Measurements from ENCODE around the gene METTL25.

METTL25 gene

DNA sequence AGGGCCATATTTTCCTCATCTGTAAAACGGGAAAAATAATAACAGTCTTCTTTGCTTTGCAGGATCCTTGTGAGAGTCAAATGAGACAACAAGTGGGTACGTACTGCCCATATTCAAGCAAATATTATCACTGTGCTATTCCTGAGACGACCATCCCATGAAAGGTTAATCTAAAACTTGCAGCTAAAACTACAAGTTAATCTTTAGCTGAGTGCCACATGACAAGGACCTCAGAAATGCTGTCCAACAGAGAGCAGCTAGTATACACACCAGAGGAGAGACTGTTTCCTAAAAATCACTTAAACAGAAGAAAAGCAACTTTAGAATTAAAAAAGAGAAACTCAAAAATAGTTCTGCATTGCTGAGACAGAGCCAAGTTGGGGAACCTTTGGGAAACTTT, 165.7 kb downstream of the METTL25 start:
- Histone ChIP-seq H2AFZ (ENCODE audit: low read length) (no peak overlapping the region), H3K9me2 (replicated peaks; ENCODE audit: insufficient read depth, low read length) (no peaks in the 10 kb centered on the region), H4K20me1 (ENCODE audit: insufficient read depth, low read length) (no peaks in the 10 kb centered on the region), H3K4me3 (ENCODE audit: low read length) (no peak overlapping the region), H3K9me3 (replicated peaks; ENCODE audit: insufficient read depth, low read length) (no peaks in the 10 kb centered on the region), H3K4me2 (ENCODE audit: low read depth, low read length) (no peak overlapping the region), H3K79me2 (ENCODE audit: low read length) (no peaks in the 10 kb centered on the region), H3K27me3 (replicated peaks; ENCODE audit: insufficient read depth, low read length) (no peaks in the 10 kb centered on the region), H3K9ac (ENCODE audit: low read length) (no peak overlapping the region), H3F3A (ENCODE audit: insufficient read depth, low read length) (no peaks in the 10 kb centered on the region), H3K4me1 (ENCODE audit: low read length) (0 out of 2 replicates have a peak, but pooled peaks cover 8% of the 10 kb centered on the region), H3K27ac (ENCODE audit: low read length) (no peak overlapping the region), H3K36me3 (replicated peaks; ENCODE audit: insufficient read depth, low read length) (no peaks in the 10 kb centered on the region)
- TF ChIP-seq EZH2 (optimal IDR thresholded peaks at IDR 0.05; ENCODE audit: low read depth, low read length) (no peak), EZH2phosphoT487 (IDR thresholded peaks at IDR 0.05; ENCODE audit: low read length) (no peak)
- TF ChIP-seq, protein P1, sequence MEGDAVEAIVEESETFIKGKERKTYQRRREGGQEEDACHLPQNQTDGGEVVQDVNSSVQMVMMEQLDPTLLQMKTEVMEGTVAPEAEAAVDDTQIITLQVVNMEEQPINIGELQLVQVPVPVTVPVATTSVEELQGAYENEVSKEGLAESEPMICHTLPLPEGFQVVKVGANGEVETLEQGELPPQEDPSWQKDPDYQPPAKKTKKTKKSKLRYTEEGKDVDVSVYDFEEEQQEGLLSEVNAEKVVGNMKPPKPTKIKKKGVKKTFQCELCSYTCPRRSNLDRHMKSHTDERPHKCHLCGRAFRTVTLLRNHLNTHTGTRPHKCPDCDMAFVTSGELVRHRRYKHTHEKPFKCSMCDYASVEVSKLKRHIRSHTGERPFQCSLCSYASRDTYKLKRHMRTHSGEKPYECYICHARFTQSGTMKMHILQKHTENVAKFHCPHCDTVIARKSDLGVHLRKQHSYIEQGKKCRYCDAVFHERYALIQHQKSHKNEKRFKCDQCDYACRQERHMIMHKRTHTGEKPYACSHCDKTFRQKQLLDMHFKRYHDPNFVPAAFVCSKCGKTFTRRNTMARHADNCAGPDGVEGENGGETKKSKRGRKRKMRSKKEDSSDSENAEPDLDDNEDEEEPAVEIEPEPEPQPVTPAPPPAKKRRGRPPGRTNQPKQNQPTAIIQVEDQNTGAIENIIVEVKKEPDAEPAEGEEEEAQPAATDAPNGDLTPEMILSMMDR (IDR thresholded peaks at IDR 0.05; ENCODE audit: low read length) = no peak
- DNase-seq = no peak

- Histone ChIP-seq H4K20me1 (ENCODE audit: insufficient read depth, low read length) (no peaks in the 10 kb centered on the region), H3K4me3 (ENCODE audit: low read length) (no peak overlapping the region), H3K4me1 (ENCODE audit: low read length) (0 out of 2 replicates have a peak, but pooled peaks cover 4% of the 10 kb centered on the region), H3K27me3 (replicated peaks; ENCODE audit: insufficient read depth, low read length) (no peaks in the 10 kb centered on the region), H3K27ac (ENCODE audit: low read length) (no peak overlapping the region), H3K4me2 (ENCODE audit: low read depth, low read length) (no peak overlapping the region), H3K9me3 (replicated peaks; ENCODE audit: insufficient read depth, low read length) (no peaks in the 10 kb centered on the region), H3K36me3 (replicated peaks; ENCODE audit: insufficient read depth, low read length) (no peaks in the 10 kb centered on the region), H3K79me2 (ENCODE audit: low read length) (no peaks in the 10 kb centered on the region), H2AFZ (ENCODE audit: low read length) (no peak overlapping the region), H3K9me2 (replicated peaks; ENCODE audit: insufficient read depth, low read length) (no peaks in the 10 kb centered on the region), H3F3A (ENCODE audit: insufficient read depth, low read length) (no peaks in the 10 kb centered on the region), H3K9ac (ENCODE audit: low read length) (no peak overlapping the region)
- DNase-seq = no peak
- TF ChIP-seq EZH2phosphoT487 (IDR thresholded peaks at IDR 0.05; ENCODE audit: low read length) (no peak), EZH2 (optimal IDR thresholded peaks at IDR 0.05; ENCODE audit: low read depth, low read length) (no peak)
- TF ChIP-seq, protein P1 (IDR thresholded peaks at IDR 0.05; ENCODE audit: low read length) = no peak
These were observed 166.3 kb downstream of the METTL25 start for GRCh38 chr12:82524641-82525040.

- H3K79me2 ChIP-seq (ENCODE audit: low read length) = no peaks in the 10 kb centered on the region
- H3K27ac ChIP-seq (ENCODE audit: low read length) = no peak overlapping the region
- H3K27me3 ChIP-seq (replicated peaks; ENCODE audit: insufficient read depth, low read length) = no peaks in the 10 kb centered on the region
- no peak overlapping the region for H2AFZ ChIP-seq (ENCODE audit: low read length)
- DNase-seq = no peak
- H3K36me3 ChIP-seq (replicated peaks; ENCODE audit: insufficient read depth, low read length) = no peaks in the 10 kb centered on the region
- H3K4me2 ChIP-seq (ENCODE audit: low read depth, low read length) = no peak overlapping the region
- no peaks in the 10 kb centered on the region for H4K20me1 ChIP-seq (ENCODE audit: insufficient read depth, low read length)
- no peak overlapping the region for H3K4me3 ChIP-seq (ENCODE audit: low read length)
- H3F3A ChIP-seq (ENCODE audit: insufficient read depth, low read length) = no peaks in the 10 kb centered on the region
- no peak for TF ChIP-seq EZH2 (optimal IDR thresholded peaks at IDR 0.05; ENCODE audit: low read depth, low read length)
- TF ChIP-seq, protein P1 (IDR thresholded peaks at IDR 0.05; ENCODE audit: low read length) = no peak
- TF ChIP-seq EZH2phosphoT487 (IDR thresholded peaks at IDR 0.05; ENCODE audit: low read length) = no peak
- H3K9me2 ChIP-seq (replicated peaks; ENCODE audit: insufficient read depth, low read length) = no peaks in the 10 kb centered on the region
- no peaks in the 10 kb centered on the region for H3K9me3 ChIP-seq (replicated peaks; ENCODE audit: insufficient read depth, low read length)
- H3K4me1 ChIP-seq (ENCODE audit: low read length) = no peaks in the 10 kb centered on the region
- no peak overlapping the region for H3K9ac ChIP-seq (ENCODE audit: low read length)
These were observed 167.3 kb downstream of the METTL25 start for GRCh38 chr12:82525616-82526015.
